ENCODE measurements around the gene PHYHIPL. TPM values are rescaled to one million over a fixed set of nuclear protein-coding genes. Genes with fewer than 3 reads are reported as not detected.

PHYHIPL gene
- total RNA-seq, 3 donors from 2014 or later = under 0.01 to 0.44 (median under 0.01) TPM

- H3K4me3 ChIP-seq = no peak overlapping the region
- TF ChIP-seq CTCF (IDR thresholded peaks at IDR 0.05) (no peak), POLR2AphosphoS5 (IDR thresholded peaks at IDR 0.05) (no peak), POLR2A (IDR thresholded peaks at IDR 0.05) (no peak)
- no peaks in the 10 kb centered on the region for H3K4me1 ChIP-seq
- no peak overlapping the region for H3K27ac ChIP-seq
- H3K9me3 ChIP-seq = no peaks in the 10 kb centered on the region
- no peaks in the 10 kb centered on the region for H3K27me3 ChIP-seq
- DNase-seq (ENCODE audit: low spot score in 2 of 2) = no peak
- H3K36me3 ChIP-seq = no peaks in the 10 kb centered on the region
- intact Hi-C loops (cut with DNase I; ENCODE audit: low total_unique reads) = no loop called here
Observed at GRCh38 chr10:59148701-59149100, 27.7 kb upstream of the PHYHIPL start.

GRCh38 chr10:59155556-59155955 lies 20.9 kb upstream of the PHYHIPL start:
- Histone ChIP-seq H3K27me3 (no peaks in the 10 kb centered on the region), H3K4me1 (no peaks in the 10 kb centered on the region), H3K9me3 (no peaks in the 10 kb centered on the region), H3K36me3 (no peaks in the 10 kb centered on the region), H3K4me3 (no peak overlapping the region), H3K27ac (no peak overlapping the region)
- intact Hi-C loops (cut with DNase I; ENCODE audit: low total_unique reads) = no loop called here
- no peak for TF ChIP-seq POLR2AphosphoS5 (IDR thresholded peaks at IDR 0.05)
- no peak for TF ChIP-seq CTCF (IDR thresholded peaks at IDR 0.05)
- no peak for TF ChIP-seq POLR2A (IDR thresholded peaks at IDR 0.05)
- DNase-seq (ENCODE audit: low spot score in 2 of 2) = no peak

- intact Hi-C loops (cut with DNase I; ENCODE audit: low total_unique reads) = no loop called here
- Histone ChIP-seq H3K9me3 (no peaks in the 10 kb centered on the region), H3K36me3 (no peaks in the 10 kb centered on the region), H3K27ac (no peak overlapping the region), H3K4me1 (no peaks in the 10 kb centered on the region), H3K4me3 (no peak overlapping the region), H3K27me3 (no peaks in the 10 kb centered on the region)
- no peak for DNase-seq (ENCODE audit: low spot score in 2 of 2)
- TF ChIP-seq POLR2A (IDR thresholded peaks at IDR 0.05) (no peak), POLR2AphosphoS5 (IDR thresholded peaks at IDR 0.05) (no peak), CTCF (IDR thresholded peaks at IDR 0.05) (no peak)
Observed at GRCh38 chr10:59167512-59167911, 8.9 kb upstream of the PHYHIPL start.

- H3K36me3 ChIP-seq = no peaks in the 10 kb centered on the region
- H3K9me3 ChIP-seq = no peaks in the 10 kb centered on the region
- H3K4me3 ChIP-seq = no peak overlapping the region
- H3K27ac ChIP-seq = no peak overlapping the region
- DNase-seq (ENCODE audit: low spot score in 2 of 2) = no peak
- H3K4me1 ChIP-seq = no peaks in the 10 kb centered on the region
- TF ChIP-seq CTCF (IDR thresholded peaks at IDR 0.05) (no peak), POLR2AphosphoS5 (IDR thresholded peaks at IDR 0.05) (no peak), POLR2A (IDR thresholded peaks at IDR 0.05) (no peak)
- peaks cover 0 to 9% of the 10 kb centered on the region in 2 donors for H3K27me3 ChIP-seq
- intact Hi-C loops (cut with DNase I; ENCODE audit: low total_unique reads) = no loop called here
Observed at GRCh38 chr10:59172567-59172966, 3.9 kb upstream of the PHYHIPL start.

GRCh38 chr10:59173414-59173813 lies 3.0 kb upstream of the PHYHIPL start:
- Histone ChIP-seq H3K27ac (no peak overlapping the region), H3K4me3 (no peak overlapping the region), H3K36me3 (no peaks in the 10 kb centered on the region), H3K4me1 (no peaks in the 10 kb centered on the region), H3K9me3 (no peaks in the 10 kb centered on the region), H3K27me3 (peaks cover 0 to 9% of the 10 kb centered on the region in 2 donors)
- intact Hi-C loops (cut with DNase I; ENCODE audit: low total_unique reads) = no loop called here
- DNase-seq (ENCODE audit: low spot score in 2 of 2) = no peak
- TF ChIP-seq CTCF (IDR thresholded peaks at IDR 0.05) = no peak
- TF ChIP-seq POLR2A (IDR thresholded peaks at IDR 0.05) = no peak
- no peak for TF ChIP-seq POLR2AphosphoS5 (IDR thresholded peaks at IDR 0.05)
